Activated CD4-positive, CD25-positive, alpha-beta regulatory T cell treated with anti-CD3 and anti-CD28 coated beads, Interleukin-2, amount 50 U/mL, for 24 hours (primary cell): Measurements from ENCODE around the gene TIPARP.

ENCODE experiments used
- ATAC-seq, 2 donors: fragments of 150-1000 bp; cut with Tn5 transposase; one replicate each; pipeline ENCODE4 v1.10.0; 2021; ENCODE audit warnings: mild to moderate bottlenecking in 1 of 2, moderate library complexity in 1 of 2

TIPARP gene

GRCh38 chr3:156742401-156742800, 68.0 kb downstream of the TIPARP start:
- no peak for ATAC-seq

GRCh38 chr3:156743859-156744258, 69.5 kb downstream of the TIPARP start:
- ATAC-seq: no peak

DNA sequence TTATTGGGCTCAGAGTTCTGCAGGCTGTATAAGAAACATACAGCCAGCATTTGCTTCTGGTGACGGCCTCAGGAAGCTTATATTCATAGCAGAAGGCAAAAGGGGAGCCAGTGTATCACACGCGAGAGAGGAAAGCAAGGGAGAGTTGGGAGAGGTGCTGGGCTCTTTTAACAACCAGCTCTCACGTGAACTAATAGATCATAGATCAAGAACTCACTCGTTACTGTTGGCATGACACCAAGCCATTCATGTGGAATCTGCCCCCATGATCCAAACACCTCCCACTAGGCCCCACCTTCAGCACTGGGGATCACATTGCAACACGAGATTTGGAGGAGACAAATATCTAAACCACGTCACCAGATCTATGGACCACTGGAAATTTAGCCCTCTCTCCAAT, 70.2 kb downstream of the TIPARP start:
- no peak for ATAC-seq

DNA sequence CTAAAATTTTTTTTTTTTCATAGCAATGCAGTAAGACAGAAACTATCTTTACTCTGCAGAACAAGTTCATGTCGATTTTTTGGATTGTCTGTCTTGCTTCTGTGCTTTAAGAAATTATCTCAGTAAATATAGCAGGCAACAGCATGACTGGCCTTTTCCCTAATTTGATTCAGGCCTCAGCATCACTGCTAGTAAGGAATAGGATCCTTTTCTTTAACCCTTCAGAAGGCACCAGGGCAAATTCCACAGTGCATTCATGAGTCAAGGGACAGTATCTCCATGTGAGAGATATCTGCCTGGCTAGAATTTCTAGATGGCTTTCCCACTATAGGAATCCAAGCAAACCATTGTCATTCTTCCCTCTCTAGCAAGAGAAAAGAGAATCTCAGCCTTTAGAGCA, 71.4 kb downstream of the TIPARP start:
- no peak for ATAC-seq

DNA sequence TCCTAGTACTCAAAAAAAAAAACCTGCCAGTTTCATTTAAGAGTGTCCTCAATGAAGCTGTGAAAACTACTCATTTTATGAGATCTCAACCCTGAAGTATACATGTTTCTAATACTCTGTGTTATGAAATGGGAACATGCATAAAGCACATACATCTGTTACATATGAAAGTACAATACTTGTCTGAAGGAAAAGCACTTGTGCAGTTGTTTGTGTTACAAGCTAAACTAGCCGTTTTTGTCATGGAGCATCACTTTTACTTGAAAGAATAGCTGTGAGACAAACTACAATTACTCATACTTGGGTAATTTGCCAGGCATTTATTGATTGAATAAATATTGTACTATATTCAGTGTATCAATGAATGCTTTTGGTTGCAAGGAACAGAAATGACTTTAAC, 72.7 kb downstream of the TIPARP start:
- no peak for ATAC-seq

- ATAC-seq: no peak
Observed at GRCh38 chr3:156749244-156749643, 74.9 kb downstream of the TIPARP start.

- ATAC-seq: no peak
Observed at GRCh38 chr3:156750191-156750873, 75.9 kb downstream of the TIPARP start.

GRCh38 chr3:156750874-156751245, 76.5 kb downstream of the TIPARP start:
- no peak for ATAC-seq

DNA sequence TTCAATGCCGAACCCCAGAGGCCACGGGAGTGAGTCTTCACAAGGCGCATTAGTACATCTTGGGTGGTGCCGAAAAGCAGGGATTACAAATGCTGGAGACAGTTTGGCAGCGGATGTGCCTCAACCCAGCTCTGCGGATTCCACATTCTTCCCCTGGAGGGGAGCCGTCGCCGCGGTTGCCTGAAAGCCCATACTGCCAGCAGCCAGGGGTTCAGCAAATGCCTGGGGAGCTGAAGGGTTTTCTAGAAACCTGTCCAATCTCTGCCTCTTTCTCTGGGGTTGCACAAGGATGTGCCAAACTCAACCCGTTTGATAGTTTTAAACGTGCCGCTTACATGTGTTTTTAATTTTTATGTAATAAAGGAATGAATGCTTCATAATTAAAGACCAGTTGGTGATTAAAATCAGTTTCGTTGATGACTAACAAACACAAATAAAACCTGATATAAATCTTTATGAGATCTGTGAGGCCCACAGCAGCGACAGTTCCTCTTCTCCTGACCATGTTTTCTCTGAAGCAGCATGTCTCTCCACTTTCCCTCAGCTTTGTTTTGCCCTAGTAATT, 77.2 kb downstream of the TIPARP start:
- ATAC-seq: no peak
